Amniotic epithelial cell (primary cell): ENCODE measurements around the gene ANKRD42.

ENCODE experiments used
- DNase-seq: peaks from one replicate; pipeline ENCODE4 v3.0.0-alpha.2; 2010; ENCODE audit warnings: low read depth

ANKRD42 gene

DNA sequence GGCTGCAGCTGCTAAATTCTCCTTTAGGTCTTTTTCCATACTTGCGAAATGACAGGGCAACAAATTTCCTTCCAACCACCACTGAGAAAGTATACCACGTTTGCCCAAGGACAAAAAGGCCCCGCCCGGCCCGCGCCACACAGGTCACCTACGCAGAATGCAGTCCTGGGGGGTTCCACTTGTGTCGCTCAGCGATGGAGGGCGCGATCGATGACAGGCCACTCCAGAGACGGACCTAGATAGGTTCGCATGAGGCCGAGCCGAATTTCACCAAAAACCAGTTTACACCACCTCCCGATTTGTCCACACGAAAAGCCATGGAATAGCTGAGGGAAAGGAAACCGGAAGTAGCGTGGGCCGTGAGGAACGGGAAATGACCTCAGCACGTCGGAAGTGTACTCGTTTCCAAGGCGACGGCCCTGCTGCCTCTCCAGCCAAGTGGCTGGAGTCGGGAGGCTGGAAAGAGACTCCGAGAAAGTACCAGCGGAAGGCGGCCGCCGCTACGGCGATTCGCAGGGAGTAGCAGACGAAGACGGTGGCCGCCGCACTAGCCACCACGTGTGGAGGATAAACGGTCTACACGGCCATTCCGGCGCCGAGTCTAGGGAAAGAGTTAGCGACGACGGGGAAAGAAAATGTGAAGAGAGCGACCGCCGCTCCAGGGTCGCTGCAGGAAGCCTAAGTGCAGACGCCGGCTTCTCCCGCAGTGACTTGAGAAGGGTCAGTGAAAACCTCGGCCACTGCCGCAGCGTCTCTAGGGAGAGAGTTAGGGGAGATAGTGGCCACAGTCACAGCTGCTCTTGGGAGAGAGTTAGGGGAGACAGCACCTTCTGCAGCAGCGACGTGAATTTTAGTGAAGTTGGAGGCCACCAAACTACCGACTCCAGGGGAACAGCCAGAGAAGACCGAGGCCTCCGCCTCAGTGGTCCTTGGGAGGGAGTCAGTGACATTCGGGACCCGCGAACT lies at the start of gene ANKRD42:
ANKRD42 (plus strand) TSS at position 398 of the 966 bp plus-strand sequence. CDS start 959 bp downstream, outside the sequence.
- peak; percentile 96 for DNase-seq

DNA sequence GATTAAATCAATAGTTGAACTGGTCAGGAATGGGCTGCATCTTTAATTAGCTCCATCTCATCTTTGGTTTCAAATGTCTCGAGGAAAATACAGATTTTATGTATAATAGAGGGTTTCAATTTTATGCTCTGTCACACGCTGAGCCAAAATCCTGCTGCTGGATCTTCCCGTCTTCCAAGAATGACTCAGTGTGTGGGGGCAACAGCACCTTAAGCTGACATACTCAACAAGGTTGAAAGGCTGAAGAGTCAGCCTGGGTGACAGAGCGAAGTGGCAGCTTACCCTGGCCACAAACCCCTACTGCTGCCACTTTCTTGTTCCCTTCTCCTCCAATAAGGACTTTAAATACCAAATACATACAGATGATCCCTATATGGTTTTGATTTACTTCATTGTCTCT lies 45.6 kb upstream of the ANKRD42 start:
- DNase-seq: no peak

DNA sequence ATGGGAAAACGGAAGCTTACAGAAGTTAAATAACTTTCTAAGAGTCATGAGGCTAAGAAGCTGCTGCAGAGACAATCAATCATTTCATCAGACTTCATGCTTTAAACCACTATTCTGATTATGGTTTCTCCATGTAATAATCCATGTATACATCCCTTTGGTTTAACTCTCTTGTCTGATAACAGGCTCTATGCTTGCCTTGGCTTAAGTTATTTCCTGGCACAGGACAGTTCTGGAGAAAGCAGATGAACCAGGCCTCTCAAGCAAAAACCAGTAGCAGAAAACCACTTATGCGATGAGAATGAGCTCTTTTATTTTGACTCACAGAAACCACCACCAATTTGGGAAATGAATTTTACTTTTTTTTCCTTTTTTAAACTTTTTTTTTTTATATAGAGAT lies 43.1 kb upstream of the ANKRD42 start:
- no peak for DNase-seq

DNA sequence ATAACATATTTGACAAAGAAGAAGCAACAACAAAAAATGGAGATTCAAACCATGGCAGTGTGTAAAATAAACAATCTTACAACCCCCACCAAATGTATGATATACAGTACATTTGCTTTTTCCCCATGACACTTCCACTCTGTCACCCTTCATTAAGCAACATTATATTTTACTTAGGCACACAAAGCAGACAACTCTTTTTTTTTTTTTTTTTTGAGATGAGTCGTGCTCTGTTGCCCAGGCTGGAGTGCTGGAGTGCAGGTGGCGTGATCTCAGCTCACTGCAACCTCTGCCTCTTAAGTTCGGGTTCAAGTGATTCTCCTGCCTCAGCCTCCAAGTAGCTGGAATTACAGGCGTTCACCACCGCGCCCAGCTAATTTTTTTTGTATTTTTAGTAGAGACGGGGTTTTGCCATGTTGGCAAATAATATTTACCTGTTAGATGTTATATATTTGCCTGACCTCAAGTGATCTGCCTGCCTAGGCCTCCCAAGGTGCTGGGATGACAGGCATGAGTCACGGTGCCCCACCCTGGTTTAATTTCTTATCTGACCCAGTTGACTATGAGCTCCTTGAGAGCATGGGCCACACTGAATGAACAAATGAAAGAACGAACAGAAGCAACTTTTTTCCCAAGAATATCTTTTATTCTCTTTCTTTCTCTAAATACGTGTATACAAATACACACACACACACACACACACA lies 42.1 kb upstream of the ANKRD42 start:
- DNase-seq: no peak

DNA sequence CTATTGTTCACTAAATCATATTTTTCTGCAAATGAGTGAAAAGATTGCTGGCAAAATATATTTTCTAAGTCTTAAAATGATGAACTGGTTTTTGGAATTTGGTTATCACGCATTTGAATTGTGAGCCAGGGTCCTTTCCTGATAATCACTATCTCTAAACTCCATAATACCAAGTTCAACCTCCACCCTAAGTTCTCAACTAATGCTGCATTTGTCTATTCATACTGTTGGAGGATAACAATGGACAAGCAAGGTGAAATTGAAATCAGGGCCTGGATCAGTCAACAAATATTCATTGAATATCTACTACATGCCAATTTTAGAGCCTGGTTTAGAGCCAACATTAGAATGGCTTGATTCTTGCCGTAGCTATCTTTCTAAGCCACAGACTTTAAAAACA lies 41.2 kb upstream of the ANKRD42 start:
- no peak for DNase-seq

DNA sequence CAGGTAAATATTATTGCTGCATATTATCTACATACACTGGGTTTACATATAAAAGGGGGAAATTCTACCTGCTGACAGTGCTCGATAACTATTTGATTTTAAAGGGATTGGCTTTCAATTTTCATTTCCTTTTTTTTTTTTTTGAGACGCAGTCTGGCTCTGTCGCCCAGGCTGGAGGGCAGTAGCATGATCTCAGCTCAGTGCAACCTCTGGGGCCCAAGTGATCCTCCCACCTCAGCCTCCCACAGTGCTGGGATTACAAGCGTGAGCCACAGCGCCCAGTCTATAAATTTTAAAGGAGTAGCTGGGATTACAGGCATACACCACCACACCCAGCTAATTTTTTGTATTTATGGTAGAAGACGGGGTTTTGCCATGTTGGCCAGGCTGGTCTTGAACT lies 39.7 kb upstream of the ANKRD42 start:
- no peak for DNase-seq

DNA sequence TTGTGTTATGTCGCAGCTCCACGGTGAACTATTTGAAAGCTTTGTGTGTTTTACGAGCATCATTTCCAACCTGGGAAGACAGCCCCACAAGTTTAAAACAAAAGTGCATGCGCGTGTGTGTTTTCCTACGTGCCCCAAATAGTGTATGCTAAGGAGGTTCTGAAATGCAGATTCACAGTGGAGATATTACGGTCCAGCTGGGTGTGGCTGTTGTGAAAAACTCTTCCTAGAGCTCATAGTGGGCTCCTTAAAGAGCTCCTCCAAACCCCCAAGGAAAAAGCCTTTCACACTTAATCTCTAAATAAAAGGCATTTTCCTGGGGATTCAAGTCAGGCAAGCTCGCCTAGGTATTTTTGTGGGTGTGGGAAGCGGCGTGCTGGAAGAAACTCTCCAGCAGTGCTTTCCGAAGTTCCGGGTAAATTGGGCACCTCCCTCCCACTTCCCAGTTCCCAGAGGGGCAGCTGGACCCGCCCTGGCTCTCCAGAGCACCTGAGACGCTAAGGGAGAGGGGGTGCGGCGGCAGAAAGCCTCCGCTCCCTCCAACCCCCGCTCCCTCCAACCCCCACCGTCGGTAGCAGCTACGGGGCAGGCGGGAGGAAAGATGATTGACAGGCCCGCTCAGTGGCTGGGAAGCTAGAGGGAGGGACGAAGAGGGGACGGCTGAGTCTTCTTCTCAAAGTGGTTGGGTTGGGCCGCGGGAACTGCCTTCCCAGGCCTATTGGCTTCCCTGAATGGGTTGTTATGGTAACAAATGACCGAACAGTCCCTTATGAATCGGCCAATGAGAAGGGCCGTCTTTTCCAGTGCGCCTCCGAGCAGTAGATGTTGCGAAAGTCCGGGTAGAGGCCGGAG lies 37.1 kb upstream of the ANKRD42 start:
- DNase-seq: peak; percentile 100

DNA sequence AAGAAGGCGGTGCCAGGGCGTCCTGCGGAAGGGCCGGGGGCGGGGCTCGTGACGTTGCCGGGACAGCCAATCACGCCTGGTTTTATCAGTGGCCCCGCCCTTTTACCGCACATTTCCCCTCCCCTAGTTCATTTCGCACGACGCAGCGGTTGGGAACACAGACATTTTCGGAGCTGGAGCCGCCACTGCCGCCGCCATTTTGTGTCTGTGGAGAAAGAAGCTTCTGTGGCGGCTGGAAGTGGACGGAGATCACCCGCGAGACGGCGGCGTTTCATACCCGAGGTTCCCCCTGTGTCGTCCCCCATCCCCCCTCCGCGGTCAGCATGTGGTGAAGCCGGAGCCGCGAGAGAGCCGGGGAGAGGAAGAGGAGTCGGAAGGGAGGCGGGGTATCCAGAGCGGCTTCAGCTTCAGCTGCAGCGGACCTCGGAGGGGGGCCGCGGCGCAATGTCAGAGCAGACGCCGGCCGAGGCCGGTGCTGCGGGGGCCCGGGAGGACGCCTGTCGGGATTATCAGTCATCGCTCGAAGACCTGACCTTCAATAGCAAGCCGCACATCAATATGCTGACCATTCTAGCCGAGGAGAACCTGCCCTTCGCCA lies 36.4 kb upstream of the ANKRD42 start, which contains the start of gene PCF11:
PCF11 (plus strand) TSS at position 136 of the 598 bp plus-strand sequence; CDS start at position 445, 309 bp downstream.
- no peak for DNase-seq

DNA sequence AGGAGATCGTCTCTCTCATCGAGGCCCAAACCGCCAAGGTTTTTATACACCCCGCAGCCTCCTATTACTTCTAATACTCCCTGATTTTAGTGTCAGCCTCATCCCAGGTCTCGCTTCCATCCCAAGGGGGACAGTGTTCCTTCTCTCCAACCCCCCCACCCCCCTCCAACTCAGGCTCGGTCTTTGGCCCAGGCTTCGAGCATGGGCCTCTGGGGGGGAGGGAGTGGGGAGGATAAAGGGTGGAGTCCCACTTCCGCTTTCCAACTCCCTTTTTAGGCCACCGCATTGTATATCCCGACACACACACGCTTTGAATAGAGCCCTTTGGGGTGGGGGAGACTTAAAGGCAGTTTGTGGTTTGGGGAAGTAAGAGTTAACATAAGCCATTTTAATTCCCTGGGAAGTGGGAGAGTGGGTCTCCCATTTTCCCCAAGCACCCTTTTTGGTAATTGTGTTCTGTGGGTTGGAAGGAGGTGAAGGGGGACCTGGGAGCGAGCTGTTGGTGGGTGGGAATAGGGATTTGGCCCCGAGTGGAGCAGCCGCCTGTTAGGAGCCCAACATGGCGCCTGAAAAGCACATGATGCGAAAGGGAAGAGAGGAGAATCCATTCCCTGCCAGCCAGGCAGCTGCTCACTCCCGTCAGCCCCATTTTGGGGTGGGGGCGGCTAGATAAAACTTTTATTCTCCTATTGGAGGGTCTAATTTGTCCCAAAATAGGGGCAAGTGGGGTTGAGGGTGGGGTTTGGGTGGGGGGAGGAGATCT lies 35.7 kb upstream of the ANKRD42 start:
- peak; percentile 48 for DNase-seq

DNA sequence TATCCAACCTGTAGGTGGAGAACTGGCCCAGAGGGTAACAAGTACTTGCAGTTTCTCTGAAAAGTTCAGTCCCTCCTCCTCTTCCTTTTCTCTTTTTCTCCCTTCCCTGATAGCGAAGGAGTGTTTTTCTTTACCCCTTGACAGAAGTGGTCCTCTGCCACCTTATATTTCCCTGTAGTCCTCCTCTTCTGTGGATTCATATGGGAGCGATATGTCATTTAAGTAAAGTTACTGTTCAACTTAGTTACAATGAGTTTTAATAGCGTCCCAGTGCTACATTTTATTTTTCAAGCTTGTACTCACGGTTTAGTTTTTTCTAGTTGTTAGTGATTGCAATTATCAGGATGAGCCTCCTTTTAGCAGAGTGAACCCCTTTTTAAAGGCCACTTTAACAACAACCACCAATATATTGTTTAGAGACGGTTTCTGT lies 35.1 kb upstream of the ANKRD42 start:
- DNase-seq: no peak

DNA sequence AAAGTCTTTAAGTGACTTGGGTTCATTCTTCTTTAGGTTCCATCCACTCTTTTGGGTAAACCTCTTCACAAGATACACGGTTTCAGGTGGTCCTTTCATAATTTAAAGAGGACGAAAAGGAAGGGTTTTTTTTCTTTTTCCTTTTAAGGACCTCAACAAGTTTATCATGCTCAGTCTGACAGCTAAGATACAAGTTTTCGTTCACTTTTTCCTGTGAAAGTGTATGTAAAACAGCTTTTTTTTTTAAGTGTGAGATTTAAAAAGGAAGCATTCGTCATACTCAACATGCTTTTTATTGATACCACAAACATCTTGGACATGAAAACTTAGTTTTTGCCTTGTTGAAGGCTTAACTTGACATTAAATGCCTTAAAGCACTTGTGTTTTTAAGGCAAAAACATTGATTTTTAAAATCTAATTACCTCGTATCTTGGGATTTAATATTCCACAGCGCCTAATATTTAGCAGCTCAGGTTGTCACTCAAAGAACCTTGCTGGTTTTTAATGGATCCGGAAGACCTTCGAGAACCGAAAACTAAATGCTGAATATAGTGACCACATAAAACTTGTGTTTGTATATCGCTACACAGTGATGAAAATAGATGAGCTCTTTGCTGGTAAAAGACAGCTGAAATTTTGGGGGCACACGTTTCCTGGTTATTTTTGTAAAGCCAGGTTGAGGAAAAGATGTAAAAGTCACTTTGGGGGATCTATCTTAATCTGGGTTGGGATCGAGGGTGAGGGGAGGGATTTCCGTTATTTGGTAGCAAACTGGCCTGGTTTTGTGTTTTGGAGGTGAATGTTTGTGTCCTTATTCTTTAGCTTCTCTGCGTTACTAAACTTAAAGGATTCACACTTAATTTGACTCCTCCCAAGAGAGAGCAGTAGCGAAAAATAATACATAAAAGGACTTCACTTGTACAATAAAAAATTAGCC lies 34.3 kb upstream of the ANKRD42 start:
- DNase-seq: no peak

DNA sequence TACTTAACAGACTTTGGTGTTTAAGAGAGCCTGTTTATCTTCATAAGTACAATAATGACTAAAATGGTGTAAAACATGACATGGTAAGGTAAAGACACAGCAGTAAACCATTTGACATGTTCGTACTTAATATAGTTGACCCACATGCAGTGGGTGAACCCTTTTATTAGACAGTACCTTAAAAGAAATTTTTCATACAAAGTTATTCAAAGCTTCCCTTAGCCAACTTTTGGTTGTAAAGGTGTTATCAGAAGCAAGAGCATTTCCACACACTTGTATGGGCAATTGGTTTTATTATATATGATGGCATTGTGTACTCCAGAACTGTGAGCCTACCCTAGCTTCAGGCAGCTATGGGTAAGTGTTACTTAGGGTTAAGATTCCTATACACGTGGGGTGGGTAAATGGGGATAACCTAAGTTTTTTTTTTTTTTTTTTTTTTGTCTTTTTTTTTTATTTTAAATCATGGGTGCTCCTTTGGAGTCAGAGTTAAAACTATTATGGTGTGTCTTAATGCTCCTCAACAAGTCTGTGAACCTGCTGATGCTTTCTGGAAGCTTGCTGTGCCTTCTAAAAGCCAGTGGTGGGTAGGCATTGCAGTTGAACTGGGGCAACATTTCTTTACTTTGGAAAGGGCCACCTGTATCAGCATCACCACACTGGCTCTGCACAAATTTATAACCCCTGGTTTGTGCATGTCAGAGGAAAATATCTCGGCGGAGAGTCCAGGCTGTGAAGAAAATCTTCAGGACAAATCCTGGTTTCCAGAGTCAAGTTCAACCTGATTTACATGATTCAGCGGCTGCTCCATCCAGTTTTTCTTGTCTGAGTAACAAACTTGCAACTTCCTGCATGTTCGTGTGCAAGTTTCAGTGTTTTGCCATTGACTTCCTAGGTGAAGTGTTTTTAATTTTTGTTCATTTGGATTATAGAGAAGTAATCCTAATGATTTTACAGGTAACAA lies 33.3 kb upstream of the ANKRD42 start:
- DNase-seq: peak; percentile 62

DNA sequence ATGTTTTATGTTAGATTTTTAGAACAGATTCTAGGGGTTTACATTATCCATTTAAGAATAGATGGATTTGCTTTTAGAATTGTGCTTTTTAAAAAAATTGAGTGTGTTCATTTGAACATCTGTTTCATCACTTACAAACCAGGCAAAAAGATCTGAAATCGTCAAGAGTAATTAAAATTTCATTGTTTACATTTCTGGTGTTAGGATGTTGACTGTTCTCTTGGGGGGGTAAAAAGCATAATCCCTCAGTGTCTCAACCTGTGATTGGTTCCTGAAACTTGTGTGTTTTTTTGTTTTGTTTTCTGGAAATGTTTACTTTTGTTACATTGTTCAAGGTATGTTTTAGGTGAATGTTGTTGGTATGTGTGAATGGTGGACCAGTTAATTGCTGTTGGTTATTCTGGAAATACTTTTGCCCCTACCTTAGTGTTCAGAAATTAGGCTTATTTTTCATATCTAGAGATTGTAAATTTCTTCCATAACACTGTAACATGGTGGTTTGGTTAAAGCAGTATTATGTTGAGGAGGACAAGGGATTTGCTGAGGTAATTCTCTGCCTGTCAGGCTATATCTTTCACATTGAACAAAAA lies 31.8 kb upstream of the ANKRD42 start:
- no peak for DNase-seq

DNA sequence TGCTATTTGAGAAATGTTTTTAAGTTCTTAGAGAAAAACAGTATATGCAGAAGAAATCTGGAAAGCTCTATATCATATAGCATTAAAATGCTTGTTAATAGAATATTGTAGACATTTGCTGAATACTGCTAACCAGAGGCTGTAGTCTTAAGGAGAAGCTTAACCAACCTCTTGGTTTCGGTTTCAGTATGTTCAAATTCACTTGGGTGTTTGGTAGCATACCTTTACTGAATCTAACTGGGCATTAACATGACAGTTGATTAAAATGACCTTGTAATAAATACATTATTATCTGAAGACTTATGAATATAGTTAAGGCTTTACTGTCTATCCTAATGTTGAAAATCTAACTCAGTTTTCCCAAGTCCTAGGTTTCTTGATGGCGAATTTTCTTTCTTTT lies 31.1 kb upstream of the ANKRD42 start:
- peak; percentile 38 for DNase-seq

DNA sequence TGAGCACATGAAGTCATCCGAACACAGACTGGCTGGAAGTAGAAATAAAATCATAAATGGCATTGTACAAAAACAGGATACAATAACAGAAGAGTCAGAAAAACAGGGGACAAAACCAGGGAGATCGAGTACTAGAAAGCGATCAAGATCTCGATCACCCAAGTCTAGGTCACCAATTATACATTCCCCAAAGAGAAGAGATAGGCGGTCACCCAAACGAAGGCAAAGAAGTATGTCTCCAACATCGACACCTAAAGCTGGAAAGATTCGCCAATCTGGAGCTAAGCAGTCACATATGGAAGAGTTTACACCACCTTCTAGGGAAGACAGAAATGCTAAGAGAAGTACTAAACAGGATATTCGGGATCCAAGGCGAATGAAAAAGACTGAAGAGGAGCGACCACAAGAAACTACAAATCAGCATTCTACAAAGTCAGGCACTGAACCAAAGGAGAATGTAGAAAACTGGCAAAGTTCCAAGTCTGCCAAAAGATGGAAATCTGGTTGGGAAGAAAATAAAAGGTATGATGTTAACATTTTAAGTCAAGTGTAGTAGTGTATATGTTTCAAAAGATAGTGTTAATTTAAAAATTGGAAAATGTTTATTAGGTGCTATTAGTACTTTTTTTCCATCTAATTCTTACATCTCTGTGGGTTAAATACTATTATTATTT lies 27.2 kb upstream of the ANKRD42 start:
- DNase-seq: no peak

DNA sequence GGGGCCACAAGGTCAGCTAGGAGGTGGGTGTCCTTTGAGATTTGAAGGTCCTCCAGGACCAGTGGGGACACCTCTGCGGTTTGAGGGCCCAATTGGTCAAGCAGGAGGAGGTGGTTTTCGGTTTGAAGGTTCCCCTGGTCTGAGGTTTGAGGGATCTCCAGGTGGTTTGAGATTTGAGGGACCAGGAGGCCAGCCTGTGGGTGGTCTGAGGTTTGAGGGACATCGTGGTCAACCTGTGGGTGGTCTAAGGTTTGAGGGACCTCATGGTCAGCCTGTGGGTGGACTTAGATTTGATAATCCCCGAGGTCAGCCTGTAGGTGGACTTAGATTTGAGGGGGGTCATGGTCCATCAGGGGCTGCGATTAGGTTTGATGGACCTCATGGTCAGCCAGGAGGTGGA lies 24.8 kb upstream of the ANKRD42 start:
- no peak for DNase-seq

DNA sequence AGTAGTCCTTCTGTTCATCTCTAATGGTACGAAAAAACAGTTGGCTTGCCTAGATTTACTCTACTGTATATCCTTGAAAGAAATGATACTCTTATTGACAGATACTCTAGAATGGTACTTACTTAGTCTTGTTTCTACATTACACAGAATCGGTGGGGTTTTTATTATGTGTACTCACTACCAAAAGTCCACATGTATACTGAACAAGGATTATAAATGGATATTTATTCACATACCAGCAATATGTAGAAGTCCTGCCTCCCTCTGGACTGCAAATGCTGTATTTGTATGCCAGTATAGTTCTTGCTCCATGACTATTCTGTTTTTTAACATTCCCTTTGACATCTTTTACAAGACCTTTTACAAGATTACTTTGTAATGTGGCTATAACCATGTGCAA lies 22.6 kb upstream of the ANKRD42 start:
- DNase-seq: no peak

DNA sequence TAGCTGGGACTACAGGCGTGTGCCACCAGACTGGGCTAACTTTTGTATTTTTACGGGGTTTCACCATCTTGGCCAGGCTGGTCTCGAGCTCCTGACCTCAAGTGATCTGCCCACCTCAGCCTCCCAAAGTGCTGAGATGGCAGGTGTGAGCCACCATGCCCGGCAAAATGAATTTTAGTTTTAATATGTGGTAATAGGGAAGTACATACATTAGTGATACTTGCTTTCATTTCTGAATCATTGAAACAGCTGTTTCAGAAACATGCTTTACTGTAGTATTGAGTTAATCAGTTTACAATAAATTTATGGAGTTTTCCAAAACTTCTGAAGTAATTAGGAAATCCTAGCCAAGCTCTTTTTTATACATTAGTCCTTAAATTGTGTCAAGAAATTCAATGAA lies 21.0 kb upstream of the ANKRD42 start:
- DNase-seq: no peak
